ENCODE data around the gene EP400.

The EP400 gene

GRCh38 chr12:131949431-131950181 lies at the start of gene EP400:
EP400 (plus strand) TSS chr12:131949942; CDS start chr12:131960620, 10,678 bp downstream.
- DNase-seq: peak; percentile 99

GRCh38 chr12:131900397-131900796 lies 49.3 kb upstream of the EP400 start:
- DNase-seq: no peak

- no peak for DNase-seq
Observed at GRCh38 chr12:131901431-131902331, 48.1 kb upstream of the EP400 start.

GRCh38 chr12:131902332-131903241 lies 47.2 kb upstream of the EP400 start:
- DNase-seq: no peak

- no peak for DNase-seq
Observed at GRCh38 chr12:131903270-131904255, 46.2 kb upstream of the EP400 start.

GRCh38 chr12:131904346-131904745 lies 45.4 kb upstream of the EP400 start:
- no peak for DNase-seq

GRCh38 chr12:131905081-131905629 lies 44.6 kb upstream of the EP400 start:
- no peak for DNase-seq

GRCh38 chr12:131905630-131906091 lies 44.1 kb upstream of the EP400 start:
- DNase-seq: no peak

- DNase-seq: no peak
Observed at GRCh38 chr12:131907379-131908091, 42.2 kb upstream of the EP400 start.

- DNase-seq: no peak
Observed at GRCh38 chr12:131908092-131909080, 41.4 kb upstream of the EP400 start.

GRCh38 chr12:131909081-131909751 lies 40.5 kb upstream of the EP400 start:
- no peak for DNase-seq

- no peak for DNase-seq
Observed at GRCh38 chr12:131909752-131910219, 40.0 kb upstream of the EP400 start.

- no peak for DNase-seq
Observed at GRCh38 chr12:131910302-131911027, 39.3 kb upstream of the EP400 start.

GRCh38 chr12:131911028-131911650 lies 38.6 kb upstream of the EP400 start:
- no peak for DNase-seq

GRCh38 chr12:131911851-131912477 lies 37.8 kb upstream of the EP400 start:
- no peak for DNase-seq

GRCh38 chr12:131912518-131913274 lies 37.0 kb upstream of the EP400 start:
- no peak for DNase-seq
